Keratinocyte (primary cell): ENCODE results near the gene LTB4R2. TPM values are rescaled to one million over a fixed set of nuclear protein-coding genes. Genes with fewer than 3 reads are reported as not detected.

Source experiments
- DNase-seq: peaks from one replicate; pipeline ENCODE4 v3.0.0-alpha.2; 2011; ENCODE audit warnings: low read depth, missing footprints, low spot score
- FAIRE-seq: peaks from 2 replicates; lab custom pipeline; 2011; peaks lifted over from hg19 to GRCh38; lab: Jason Lieb, UNC
- H2AFZ ChIP-seq: 2 replicates; pipeline ENCODE4 v1.6.0; 2012; ENCODE audit warnings: low read length, control low read depth, inconsistent platforms; ENCODE audit not compliant: control insufficient read depth
- H3K27ac ChIP-seq: 2 replicates; pipeline ENCODE4 v1.5.1; 2011; ENCODE audit warnings: low read length; ENCODE audit not compliant: control insufficient read depth, insufficient read depth
- H3K27me3 ChIP-seq: 3 replicates; pipeline ENCODE4 v1.6.0; 2011; ENCODE audit warnings: low read length; ENCODE audit not compliant: control insufficient read depth, insufficient read depth; ENCODE audit errors: extremely low read depth
- H3K36me3 ChIP-seq, 2 experiments: 2 replicates in 1 of 2; 3 replicates in 1 of 2; pipeline ENCODE4 v1.5.1; 2011; ENCODE audit warnings: low read length in 2 of 2, mild to moderate bottlenecking in 1 of 2; ENCODE audit not compliant: control insufficient read depth in 2 of 2, insufficient read depth in 2 of 2; ENCODE audit errors: extremely low read depth in 1 of 2
- H3K4me1 ChIP-seq: 3 replicates; pipeline ENCODE4 v1.5.1; 2011; ENCODE audit warnings: low read length; ENCODE audit not compliant: control insufficient read depth, insufficient read depth; ENCODE audit errors: extremely low read depth
- H3K4me2 ChIP-seq: 3 replicates; pipeline ENCODE4 v1.6.0; 2011; ENCODE audit warnings: low read depth, low read length; ENCODE audit not compliant: control insufficient read depth, insufficient read depth; ENCODE audit errors: extremely low read depth
- H3K4me3 ChIP-seq, 3 experiments: fragments of 200-600 bp in 1 of 3; sonication (generic) in 1 of 3; 2 replicates in 2 of 3; 3 replicates in 1 of 3; pipeline ENCODE4 v1.5.1; 2011 to 2016; ENCODE audit warnings: low read length in 3 of 3, mild to moderate bottlenecking in 3 of 3, control low read depth in 2 of 3, inconsistent platforms in 1 of 3, low read depth in 1 of 3, mixed read lengths in 1 of 3, mixed run types in 1 of 3, moderate library complexity in 1 of 3; ENCODE audit not compliant: control insufficient read depth in 2 of 3, insufficient read depth in 2 of 3; ENCODE audit errors: extremely low read depth in 1 of 3
- H3K79me2 ChIP-seq: 2 replicates; pipeline ENCODE4 v1.6.0; 2012; ENCODE audit warnings: low read length; ENCODE audit not compliant: control insufficient read depth, insufficient read depth
- H3K9ac ChIP-seq: 3 replicates; pipeline ENCODE4 v1.6.0; 2011; ENCODE audit warnings: low read length; ENCODE audit not compliant: control insufficient read depth, insufficient read depth; ENCODE audit errors: extremely low read depth
- H3K9me1 ChIP-seq: 3 replicates; pipeline ENCODE4 v1.6.0; 2011; ENCODE audit warnings: low read length; ENCODE audit not compliant: control insufficient read depth, insufficient read depth; ENCODE audit errors: extremely low read depth
- H3K9me3 ChIP-seq: 2 replicates; pipeline ENCODE4 v1.5.1; 2012; ENCODE audit warnings: low read depth, low read length; ENCODE audit not compliant: control insufficient read depth
- H4K20me1 ChIP-seq: 3 replicates; pipeline ENCODE4 v1.6.0; 2011; ENCODE audit warnings: low read length; ENCODE audit not compliant: control insufficient read depth, insufficient read depth; ENCODE audit errors: extremely low read depth
- CTCF ChIP-seq, 3 experiments: IDR thresholded peaks in 1 of 3; conservative IDR thresholded peaks in 1 of 3; optimal IDR thresholded peaks in 1 of 3; 2 replicates in 2 of 3; 3 replicates in 1 of 3; pipeline versions ENCODE3 to v1.5.1; 2011; ENCODE audit warnings: low read length in 3 of 3, mild to moderate bottlenecking in 3 of 3, moderate library complexity in 2 of 3, control low read depth in 1 of 3, inconsistent platforms in 1 of 3; ENCODE audit not compliant: insufficient read depth in 2 of 3; ENCODE audit errors: extremely low read depth in 1 of 3
- EZH2 ChIP-seq: IDR thresholded peaks from one replicate; pipeline ENCODE4 v1.6.1; 2012; ENCODE audit warnings: inconsistent platforms, mild to moderate bottlenecking, low read length, moderate library complexity
- dilution Hi-C: fragments of 300-500 bp; cut with MboI; formaldehyde crosslinking; loops from one replicate; pipeline ENCODE4 v1.7.0; 2020; ENCODE audit warnings: low sequenced_read_pairs; ENCODE audit not compliant: extremely low pct_ligation_motif_present
- polyA plus RNA-seq, 5 experiments: library from polyadenylated mRNA; depleted of rRNA in 3 of 5; stranded (reverse) in 3 of 5; stranded (forward) in 1 of 5; unstranded in 1 of 5; fragments of >200 nt; gene quantifications; 1 replicate in 1 of 5; 2 replicates in 3 of 5; 3 replicates in 1 of 5; pipeline versions ENCODE4 v1.2.1 to v1.2.3, GENCODE V29; 2011 to 2012; ENCODE audit warnings: missing spikeins in 2 of 5, low read depth in 1 of 5, low replicate concordance in 1 of 5

LTB4R2 gene
- polyA plus RNA-seq, 1 donor (not counting 4 experiments of a cell fraction or from before 2014, with no cell fraction given): 7.9 TPM

DNA sequence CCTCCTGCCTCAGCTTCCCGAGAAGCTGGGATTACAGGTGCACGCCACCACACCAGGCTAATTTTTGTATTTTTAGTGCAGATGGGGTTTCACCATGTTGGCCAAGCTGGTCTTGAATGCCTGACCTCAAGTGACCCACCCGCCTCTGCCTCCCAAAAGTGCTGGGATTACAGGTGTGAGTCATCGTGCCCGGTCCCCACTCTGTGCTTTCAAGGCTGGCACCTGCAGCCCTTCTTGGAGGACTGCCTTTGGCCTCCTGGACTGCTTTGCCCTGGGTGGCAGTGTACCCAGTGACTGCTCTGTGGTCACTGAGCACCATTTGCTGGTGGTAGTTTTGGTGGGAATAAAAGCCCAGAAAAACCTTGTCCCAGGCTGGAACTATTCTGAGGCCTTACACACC is 22.9 kb upstream of the LTB4R2 start:
- no peak overlapping the region for H3K4me2 ChIP-seq
- peaks cover 11% of the 10 kb centered on the region for H3K4me1 ChIP-seq
- H4K20me1 ChIP-seq: no peaks in the 10 kb centered on the region
- no peak overlapping the region for H3K27ac ChIP-seq
- dilution Hi-C loops: no loop called here
- DNase-seq: no peak
- H3K27me3 ChIP-seq: no peaks in the 10 kb centered on the region
- no peaks in the 10 kb centered on the region for H3K79me2 ChIP-seq
- H3K9me3 ChIP-seq: no peaks in the 10 kb centered on the region
- H2AFZ ChIP-seq: no peak overlapping the region
- H3K4me3 ChIP-seq: no peak overlapping the region
- TF ChIP-seq CTCF (optimal IDR thresholded peaks at IDR 0.05 in 1 of 3, IDR thresholded peaks at IDR 0.05 in 1 of 3, conservative IDR thresholded peaks at IDR 0.05 in 1 of 3; ENCODE audit: extremely low read depth in 1 of 3, insufficient read depth in 2 of 3, low read length in 3 of 3) (no peak), EZH2 (no peak)
- peaks cover 20 to 25% of the 10 kb centered on the region in 2 experiments for H3K36me3 ChIP-seq
- no peak overlapping the region for H3K9ac ChIP-seq
- no peak for FAIRE-seq
- no peaks in the 10 kb centered on the region for H3K9me1 ChIP-seq

DNA sequence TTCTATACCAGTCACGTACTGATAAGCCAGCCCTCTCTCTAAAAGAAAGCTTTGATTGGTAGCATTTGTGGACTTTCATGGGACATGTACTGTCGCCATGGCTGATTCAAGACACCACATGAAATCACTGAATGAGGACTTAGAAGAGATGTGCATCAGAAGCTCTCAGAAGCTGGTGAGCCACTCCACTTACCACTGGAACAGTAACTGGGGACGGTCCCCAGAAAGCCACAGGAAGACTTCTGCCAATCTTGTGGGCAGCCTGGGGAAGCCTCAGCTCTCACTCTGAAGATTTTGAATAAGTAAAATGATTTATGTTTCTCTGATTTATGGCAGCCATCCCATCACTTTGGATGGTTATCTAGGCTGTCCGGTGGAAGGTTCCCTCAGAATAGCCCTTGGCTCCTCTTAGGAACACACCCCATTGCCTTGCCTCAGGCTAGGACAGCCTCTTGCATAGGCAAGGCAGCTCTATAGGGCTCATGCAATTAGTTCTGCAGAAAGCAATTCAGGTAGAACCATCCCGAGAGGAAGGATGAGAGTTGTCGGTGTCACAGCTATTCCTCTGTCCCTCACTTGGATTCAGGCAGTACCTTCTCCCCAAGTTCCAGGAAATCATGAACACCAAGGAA is 20.2 kb upstream of the LTB4R2 start:
- dilution Hi-C loops: no loop called here
- FAIRE-seq: no peak

More for the DNA sequence above, 20.2 kb upstream of the LTB4R2 start:
- no peaks in the 10 kb centered on the region for H3K79me2 ChIP-seq
- no peaks in the 10 kb centered on the region for H4K20me1 ChIP-seq
- H2AFZ ChIP-seq: no peak overlapping the region
- peaks cover 27 to 33% of the 10 kb centered on the region in 2 experiments for H3K36me3 ChIP-seq
- H3K27ac ChIP-seq: no peak overlapping the region
- no peaks in the 10 kb centered on the region for H3K9me1 ChIP-seq
- no peak overlapping the region for H3K4me3 ChIP-seq
- no peak overlapping the region for H3K9ac ChIP-seq
- no peaks in the 10 kb centered on the region for H3K9me3 ChIP-seq
- TF ChIP-seq EZH2 (no peak), CTCF (optimal IDR thresholded peaks at IDR 0.05 in 1 of 3, IDR thresholded peaks at IDR 0.05 in 1 of 3, conservative IDR thresholded peaks at IDR 0.05 in 1 of 3; ENCODE audit: extremely low read depth in 1 of 3, insufficient read depth in 2 of 3, low read length in 3 of 3) (no peak)
- peaks cover 7% of the 10 kb centered on the region for H3K4me1 ChIP-seq
- DNase-seq: no peak
- no peak overlapping the region for H3K4me2 ChIP-seq
- no peaks in the 10 kb centered on the region for H3K27me3 ChIP-seq
